Measurements from ENCODE around the gene OR6N1. TPM values are rescaled to one million over a fixed set of nuclear protein-coding genes. Genes with fewer than 3 reads are reported as not detected.

Gene OR6N1
- total and polyA plus RNA-seq, 2 donors (not counting 3 experiments of a cell fraction or from before 2014, with no cell fraction given), result not detected

DNA sequence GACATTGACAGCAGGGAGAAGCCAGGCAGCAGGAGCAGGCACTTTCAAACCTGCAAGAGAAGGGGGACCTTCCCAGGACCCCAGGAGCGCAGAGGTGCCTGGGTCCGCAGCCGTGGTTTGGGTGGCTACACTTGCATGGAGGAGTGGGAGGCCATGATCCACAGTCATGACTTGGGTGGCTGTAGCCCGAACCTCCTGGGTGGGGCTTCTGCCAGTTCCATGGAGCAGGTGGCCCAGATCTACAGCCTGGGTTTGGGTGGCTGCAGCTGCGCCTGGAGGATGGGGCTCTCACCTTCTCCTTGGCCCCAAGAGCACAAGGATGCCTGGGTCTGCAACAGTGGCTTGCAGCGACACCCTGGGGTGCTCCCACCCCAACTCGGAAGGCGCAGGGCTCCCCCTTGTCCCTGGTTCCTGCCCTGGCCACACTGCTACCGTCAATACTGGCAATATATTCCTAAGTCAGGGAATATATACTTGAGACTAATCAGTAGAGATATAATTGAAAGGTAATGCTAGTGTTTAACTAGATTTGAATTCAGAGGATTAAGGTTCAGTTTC lies 19.8 kb downstream of the OR6N1 start:
- Histone ChIP-seq H4K20me1 (replicated peaks; ENCODE audit: control insufficient read depth, extremely low read depth, insufficient read depth, low read length) (no peaks in the 10 kb centered on the region), H3K27me3 (ENCODE audit: control insufficient read depth in 2 of 2, insufficient read depth in 2 of 2, low read length in 2 of 2) (no peaks in the 10 kb centered on the region), H3K79me2 (ENCODE audit: control insufficient read depth, insufficient read depth, low read length) (no peaks in the 10 kb centered on the region), H3K9ac (replicated peaks; ENCODE audit: extremely low read depth, insufficient read depth, low read length) (no peak overlapping the region), H2AFZ (ENCODE audit: low read depth, low read length) (no peak overlapping the region), H3K27ac (ENCODE audit: insufficient read depth, low read depth, low read length) (no peak overlapping the region), H3K4me3 (replicated peaks in 1 of 3; ENCODE audit: insufficient read depth in 1 of 3, low read depth in 1 of 3, low read length in 3 of 3) (no peak overlapping the region), H3K4me1 (ENCODE audit: control insufficient read depth, extremely low read depth, insufficient read depth, low read length) (no peaks in the 10 kb centered on the region), H3K36me3 (ENCODE audit: control insufficient read depth in 2 of 2, extremely low read depth in 1 of 2, insufficient read depth in 2 of 2, low read length in 2 of 2) (no peaks in the 10 kb centered on the region), H3K9me1 (replicated peaks; ENCODE audit: control insufficient read depth, extremely low read depth, insufficient read depth, low read length) (no peaks in the 10 kb centered on the region), H3K9me3 (replicated peaks; ENCODE audit: control insufficient read depth, insufficient read depth, low read length) (no peaks in the 10 kb centered on the region), H3K4me2 (ENCODE audit: insufficient read depth, low read length) (no peak overlapping the region)
- DNase-seq (ENCODE audit: low read depth, low spot score) (no peak), FAIRE-seq (no peak)
- ChIA-PET CTCF (no interaction called here), POLR2A (no interaction called here)
- no TSS peak for BruUV-seq (replicated peaks)
- TF ChIP-seq, protein P1, sequence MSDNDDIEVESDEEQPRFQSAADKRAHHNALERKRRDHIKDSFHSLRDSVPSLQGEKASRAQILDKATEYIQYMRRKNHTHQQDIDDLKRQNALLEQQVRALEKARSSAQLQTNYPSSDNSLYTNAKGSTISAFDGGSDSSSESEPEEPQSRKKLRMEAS (IDR thresholded peaks at IDR 0.05; ENCODE audit: insufficient read depth, insufficient read length), result no peak
- TF ChIP-seq POLR2A (IDR thresholded peaks at IDR 0.05; ENCODE audit: low read depth, low read length), result no peak
- no peak for TF ChIP-seq GATA2 (IDR thresholded peaks at IDR 0.05; ENCODE audit: insufficient read depth, insufficient read length, low read depth, low read length)
- dilution Hi-C loops (cut with MboI; ENCODE audit: extremely low pct_ligation_motif_present, low sequenced_read_pairs), result no loop called here
- intact Hi-C loops (cut with micrococcal nuclease), result no loop called here

DNA sequence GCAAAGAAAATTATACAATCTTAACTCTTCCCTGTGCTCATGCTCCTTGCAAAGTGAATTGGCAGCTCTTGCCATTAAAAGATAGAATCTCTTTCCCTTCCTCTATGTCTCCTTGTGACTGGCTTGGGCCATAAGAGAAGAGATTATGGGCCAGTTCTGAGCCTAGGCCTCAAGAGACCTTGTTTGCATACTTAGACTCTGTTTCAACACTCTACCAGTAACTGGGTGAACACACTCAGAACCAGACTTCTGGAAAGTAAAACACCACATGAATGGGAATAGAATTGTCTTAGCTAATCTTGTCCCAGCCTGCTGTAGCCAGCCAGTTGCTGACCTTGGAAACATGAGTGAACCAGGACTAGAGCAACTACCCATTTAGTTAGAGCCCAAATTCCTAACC lies 36.1 kb downstream of the OR6N1 start:
- TF ChIP-seq JUN (IDR thresholded peaks at IDR 0.05; ENCODE audit: borderline replicate concordance, insufficient read depth, insufficient read length, low read depth) (no peak), MYC (IDR thresholded peaks at IDR 0.05; ENCODE audit: low read depth, low read length) (no peak), POLR2A (IDR thresholded peaks at IDR 0.05; ENCODE audit: low read depth, low read length) (no peak)
- Histone ChIP-seq H3K36me3 (ENCODE audit: control insufficient read depth in 2 of 2, extremely low read depth in 1 of 2, insufficient read depth in 2 of 2, low read length in 2 of 2) (no peaks in the 10 kb centered on the region), H3K4me2 (ENCODE audit: insufficient read depth, low read length) (no peak overlapping the region), H3K79me2 (ENCODE audit: control insufficient read depth, insufficient read depth, low read length) (no peaks in the 10 kb centered on the region), H2AFZ (ENCODE audit: low read depth, low read length) (no peak overlapping the region), H3K4me1 (ENCODE audit: control insufficient read depth, extremely low read depth, insufficient read depth, low read length) (no peaks in the 10 kb centered on the region), H4K20me1 (replicated peaks; ENCODE audit: control insufficient read depth, extremely low read depth, insufficient read depth, low read length) (no peaks in the 10 kb centered on the region), H3K4me3 (replicated peaks in 1 of 3; ENCODE audit: insufficient read depth in 1 of 3, low read depth in 1 of 3, low read length in 3 of 3) (no peak overlapping the region), H3K27ac (ENCODE audit: insufficient read depth, low read depth, low read length) (no peak overlapping the region), H3K27me3 (ENCODE audit: control insufficient read depth in 2 of 2, insufficient read depth in 2 of 2, low read length in 2 of 2) (no peaks in the 10 kb centered on the region), H3K9ac (replicated peaks; ENCODE audit: extremely low read depth, insufficient read depth, low read length) (no peak overlapping the region), H3K9me1 (replicated peaks; ENCODE audit: control insufficient read depth, extremely low read depth, insufficient read depth, low read length) (no peaks in the 10 kb centered on the region), H3K9me3 (replicated peaks; ENCODE audit: control insufficient read depth, insufficient read depth, low read length) (no peaks in the 10 kb centered on the region)
- intact Hi-C loops (cut with micrococcal nuclease) (no loop called here), dilution Hi-C loops (cut with MboI; ENCODE audit: extremely low pct_ligation_motif_present, low sequenced_read_pairs) (no loop called here)
- ChIA-PET POLR2A (no interaction called here), CTCF (no interaction called here)
- FAIRE-seq, result no peak
- BruUV-seq (replicated peaks), result no TSS peak
- DNase-seq (ENCODE audit: low read depth, low spot score), result no peak

All from endothelial cell of umbilical vein (primary cell).